SK-N-SH treated with all-trans-retinoic acid at 6 μM for 48 hours (cell line): ENCODE measurements around the gene STK32B.

ENCODE experiments used
- OSR1 ChIP-seq: fragments of 250-450 bp; sonication (Bioruptor Pico); IDR thresholded peaks from 2 replicates; pipeline ENCODE4 v1.8.0; 2022; ENCODE audit warnings: moderate library complexity, mild to moderate bottlenecking, inconsistent platforms
- TF ChIP-seq, protein P1 (sequence below): fragments of 250-450 bp; sonication (Bioruptor Pico); IDR thresholded peaks from 2 replicates; pipeline ENCODE4 v1.5.1; 2020; ENCODE audit warnings: low read depth, mild to moderate bottlenecking, moderate library complexity

DNA sequence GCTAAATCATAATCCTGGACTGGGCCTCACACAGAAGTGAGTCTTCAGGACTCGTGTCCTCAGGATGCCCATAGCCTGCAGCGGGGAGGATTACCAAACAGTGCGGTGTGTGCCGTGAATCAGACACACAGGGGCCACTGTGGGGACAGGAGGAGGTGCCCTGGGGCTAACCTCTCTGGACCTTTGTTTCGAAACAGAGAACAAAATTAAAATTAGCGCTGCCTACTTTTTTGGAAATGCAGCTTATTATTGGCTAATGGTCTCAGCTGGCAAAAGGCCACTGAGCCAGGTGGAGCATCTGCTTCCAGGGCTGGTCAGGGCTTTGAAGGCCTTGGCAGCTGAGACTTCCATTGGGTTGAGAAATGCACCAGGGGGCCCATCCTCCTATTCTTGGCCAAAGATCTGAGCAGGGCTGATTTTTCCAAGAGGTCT lies 420.9 kb downstream of the STK32B start:
- TF ChIP-seq, protein P1, sequence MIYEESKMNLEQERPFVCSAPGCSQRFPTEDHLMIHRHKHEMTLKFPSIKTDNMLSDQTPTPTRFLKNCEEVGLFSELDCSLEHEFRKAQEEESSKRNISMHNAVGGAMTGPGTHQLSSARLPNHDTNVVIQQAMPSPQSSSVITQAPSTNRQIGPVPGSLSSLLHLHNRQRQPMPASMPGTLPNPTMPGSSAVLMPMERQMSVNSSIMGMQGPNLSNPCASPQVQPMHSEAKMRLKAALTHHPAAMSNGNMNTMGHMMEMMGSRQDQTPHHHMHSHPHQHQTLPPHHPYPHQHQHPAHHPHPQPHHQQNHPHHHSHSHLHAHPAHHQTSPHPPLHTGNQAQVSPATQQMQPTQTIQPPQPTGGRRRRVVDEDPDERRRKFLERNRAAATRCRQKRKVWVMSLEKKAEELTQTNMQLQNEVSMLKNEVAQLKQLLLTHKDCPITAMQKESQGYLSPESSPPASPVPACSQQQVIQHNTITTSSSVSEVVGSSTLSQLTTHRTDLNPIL (CRISPR knock-in tag), result no peak
- no peak for TF ChIP-seq OSR1 (CRISPR knock-in tag)
